DOHH2 (cell line): ENCODE data around the gene ANKS1B.

ENCODE experiments used
- H3F3A ChIP-seq: fragments of 200-600 bp; sonication (generic), shearing (Covaris generic); 2 replicates; pipeline ENCODE4 v1.6.0; 2016; ENCODE audit warnings: antibody characterized with exemption, mild to moderate bottlenecking; ENCODE audit not compliant: control insufficient read depth, insufficient read depth
- H3K27ac ChIP-seq: fragments of 200-600 bp; sonication (generic); 2 replicates; pipeline ENCODE4 v1.5.1; 2014; ENCODE audit warnings: low read depth, mild to moderate bottlenecking, low read length, moderate library complexity
- H3K27me3 ChIP-seq: fragments of 200-600 bp; sonication (generic); 2 replicates; pipeline ENCODE4 v1.6.1; 2014; ENCODE audit warnings: mild to moderate bottlenecking, low read length, mixed read lengths; ENCODE audit not compliant: control insufficient read depth
- H3K36me3 ChIP-seq: fragments of 200-600 bp; sonication (generic); 2 replicates; pipeline ENCODE4 v1.6.1; 2014; ENCODE audit warnings: mild to moderate bottlenecking, low read length, moderate library complexity, mixed read lengths; ENCODE audit not compliant: control insufficient read depth
- H3K4me1 ChIP-seq: fragments of 200-600 bp; sonication (generic); 2 replicates; pipeline ENCODE4 v1.6.1; 2014; ENCODE audit warnings: mild to moderate bottlenecking, low read length, mixed read lengths; ENCODE audit not compliant: control insufficient read depth
- H3K4me2 ChIP-seq: fragments of 200-600 bp; sonication (generic); 2 replicates; pipeline ENCODE4 v1.6.0; 2014; ENCODE audit warnings: mild to moderate bottlenecking, low read length, moderate library complexity
- H3K4me3 ChIP-seq: fragments of 200-600 bp; sonication (generic); 2 replicates; pipeline ENCODE4 v1.5.1; 2014; ENCODE audit warnings: mild to moderate bottlenecking, low read length, mixed read lengths
- H3K79me2 ChIP-seq: fragments of 200-600 bp; sonication (generic); 2 replicates; pipeline ENCODE4 v1.6.1; 2014; ENCODE audit warnings: mild to moderate bottlenecking, low read length, mixed read lengths; ENCODE audit not compliant: control insufficient read depth
- H3K9me2 ChIP-seq: fragments of 200-600 bp; sonication (generic); replicated peaks from 2 replicates; pipeline ENCODE4 v1.6.1; 2014; ENCODE audit warnings: mild to moderate bottlenecking, low read length, mixed read lengths; ENCODE audit not compliant: control insufficient read depth
- H3K9me3 ChIP-seq: fragments of 200-600 bp; sonication (generic); 2 replicates; pipeline ENCODE4 v1.6.1; 2014; ENCODE audit warnings: antibody characterized with exemption, low read length, mixed read lengths; ENCODE audit not compliant: control insufficient read depth, insufficient read depth
- H4K20me1 ChIP-seq: fragments of 200-600 bp; sonication (generic); 2 replicates; pipeline ENCODE4 v1.6.0; 2014; ENCODE audit warnings: low read depth, mild to moderate bottlenecking, antibody characterized with exemption, low read length, moderate library complexity; ENCODE audit not compliant: control insufficient read depth, insufficient read depth
- CTCF ChIP-seq: fragments of 200-600 bp; sonication (generic); IDR thresholded peaks from one replicate; pipeline ENCODE4 v1.5.1; 2014; ENCODE audit warnings: antibody characterized with exemption, mild to moderate bottlenecking, low read depth, low read length; ENCODE audit not compliant: poor library complexity, severe bottlenecking
- EZH2phosphoT487 ChIP-seq: fragments of 200-600 bp; sonication (generic); IDR thresholded peaks from 2 replicates; pipeline ENCODE4 v1.6.1; 2017; ENCODE audit warnings: borderline replicate concordance, mild to moderate bottlenecking, antibody characterized with exemption, low read length, moderate library complexity, mixed read lengths

The ANKS1B gene

GRCh38 chr12:98954506-98954905 lies 1030.2 kb downstream of the ANKS1B start:
- H3K4me3 ChIP-seq: no peak overlapping the region
- H3K4me1 ChIP-seq: no peaks in the 10 kb centered on the region
- no peaks in the 10 kb centered on the region for H3K36me3 ChIP-seq
- no peaks in the 10 kb centered on the region for H3K79me2 ChIP-seq
- H3K27me3 ChIP-seq: no peaks in the 10 kb centered on the region
- H4K20me1 ChIP-seq: no peaks in the 10 kb centered on the region
- H3K4me2 ChIP-seq: no peak overlapping the region
- H3K9me2 ChIP-seq: no peaks in the 10 kb centered on the region
- TF ChIP-seq EZH2phosphoT487 (no peak), CTCF (no peak)
- no peaks in the 10 kb centered on the region for H3F3A ChIP-seq
- no peak overlapping the region for H3K27ac ChIP-seq
- H3K9me3 ChIP-seq: no peaks in the 10 kb centered on the region

- Histone ChIP-seq H3K27ac (no peak overlapping the region), H3K4me3 (no peak overlapping the region), H3K9me3 (no peaks in the 10 kb centered on the region), H3K4me2 (no peak overlapping the region), H3K36me3 (no peaks in the 10 kb centered on the region), H3F3A (no peaks in the 10 kb centered on the region), H3K4me1 (no peaks in the 10 kb centered on the region), H3K79me2 (no peaks in the 10 kb centered on the region), H3K9me2 (no peaks in the 10 kb centered on the region), H4K20me1 (no peaks in the 10 kb centered on the region), H3K27me3 (no peaks in the 10 kb centered on the region)
- TF ChIP-seq EZH2phosphoT487: no peak
- no peak for TF ChIP-seq CTCF
Measured at GRCh38 chr12:98951406-98951805, 1033.3 kb downstream of the ANKS1B start.

- H4K20me1 ChIP-seq: no peaks in the 10 kb centered on the region
- no peaks in the 10 kb centered on the region for H3K27me3 ChIP-seq
- H3F3A ChIP-seq: no peaks in the 10 kb centered on the region
- TF ChIP-seq EZH2phosphoT487: no peak
- no peak for TF ChIP-seq CTCF
- H3K4me3 ChIP-seq: no peak overlapping the region
- no peaks in the 10 kb centered on the region for H3K4me1 ChIP-seq
- no peaks in the 10 kb centered on the region for H3K9me3 ChIP-seq
- H3K36me3 ChIP-seq: no peaks in the 10 kb centered on the region
- no peak overlapping the region for H3K27ac ChIP-seq
- H3K4me2 ChIP-seq: no peak overlapping the region
- H3K79me2 ChIP-seq: no peaks in the 10 kb centered on the region
- no peaks in the 10 kb centered on the region for H3K9me2 ChIP-seq
Measured at GRCh38 chr12:98948343-98948949, 1036.3 kb downstream of the ANKS1B start.

- Histone ChIP-seq H3K79me2 (no peaks in the 10 kb centered on the region), H3K4me1 (no peaks in the 10 kb centered on the region), H3K27ac (no peak overlapping the region), H3K36me3 (no peaks in the 10 kb centered on the region), H3F3A (no peaks in the 10 kb centered on the region), H3K27me3 (no peaks in the 10 kb centered on the region), H3K9me3 (no peaks in the 10 kb centered on the region), H3K9me2 (no peaks in the 10 kb centered on the region), H3K4me2 (no peak overlapping the region), H4K20me1 (no peaks in the 10 kb centered on the region), H3K4me3 (no peak overlapping the region)
- no peak for TF ChIP-seq CTCF
- no peak for TF ChIP-seq EZH2phosphoT487
Measured at GRCh38 chr12:98945864-98946263, 1038.9 kb downstream of the ANKS1B start.
